BE2C (cell line): Measurements from ENCODE around the gene TAF9B.
"Not testable (repeated sequence)": the region's sequence is repeated elsewhere in the genome, so short reads cannot be mapped to it uniquely, and the experiment has no call there.

Experiments used
- DNase-seq: peaks from one replicate; pipeline ENCODE4 v3.0.0-alpha.2; 2020
- H3K27me3 ChIP-seq: fragments of 250-450 bp; sonication (Bioruptor Pico); 2 replicates; pipeline ENCODE4 v1.5.1; 2020; ENCODE audit warnings: mild to moderate bottlenecking
- H3K36me3 ChIP-seq: fragments of 250-450 bp; sonication (Bioruptor Pico); 2 replicates; pipeline ENCODE4 v1.5.1; 2020; ENCODE audit warnings: mild to moderate bottlenecking
- H3K4me1 ChIP-seq: fragments of 250-450 bp; sonication (Bioruptor Pico); 2 replicates; pipeline ENCODE4 v1.5.1; 2020
- H3K4me3 ChIP-seq: 2 replicates; pipeline ENCODE4 v1.5.1; 2011; ENCODE audit warnings: low read depth, low read length
- H3K9me3 ChIP-seq: fragments of 250-450 bp; sonication (Bioruptor Pico); 2 replicates; pipeline ENCODE4 v1.5.1; 2020
- CTCF ChIP-seq: IDR thresholded peaks from 2 replicates; pipeline ENCODE4 v1.5.1; 2012; ENCODE audit warnings: mild to moderate bottlenecking, low read depth, low read length

The TAF9B gene

DNA sequence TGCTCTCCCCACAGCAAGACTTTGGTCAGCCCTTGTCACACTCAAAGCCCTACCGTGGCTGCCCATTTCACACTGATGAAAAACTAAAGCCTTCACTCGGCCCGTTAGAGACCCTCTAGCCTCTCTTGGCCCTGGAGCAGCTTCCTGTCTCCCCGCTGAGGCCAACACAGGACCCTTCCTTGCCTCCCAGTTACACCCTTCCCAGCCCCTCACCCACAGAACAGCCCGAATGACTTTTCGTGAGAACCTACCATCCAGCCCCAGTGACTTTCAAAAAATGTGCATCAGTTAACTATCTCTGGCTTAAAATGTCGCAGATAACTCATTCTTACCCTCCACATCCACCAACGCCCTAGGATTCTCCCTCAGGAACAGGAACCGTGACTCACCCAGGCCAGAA, 756 bp upstream of the TAF9B start:
- TF ChIP-seq CTCF, result no peak
- no peaks in the 10 kb centered on the region for H3K36me3 ChIP-seq
- no peak for DNase-seq
- no peaks in the 10 kb centered on the region for H3K4me1 ChIP-seq
- H3K9me3 ChIP-seq, result no peaks in the 10 kb centered on the region
- no peaks in the 10 kb centered on the region for H3K27me3 ChIP-seq
- peak overlapping the region; percentile 79 for H3K4me3 ChIP-seq

DNA sequence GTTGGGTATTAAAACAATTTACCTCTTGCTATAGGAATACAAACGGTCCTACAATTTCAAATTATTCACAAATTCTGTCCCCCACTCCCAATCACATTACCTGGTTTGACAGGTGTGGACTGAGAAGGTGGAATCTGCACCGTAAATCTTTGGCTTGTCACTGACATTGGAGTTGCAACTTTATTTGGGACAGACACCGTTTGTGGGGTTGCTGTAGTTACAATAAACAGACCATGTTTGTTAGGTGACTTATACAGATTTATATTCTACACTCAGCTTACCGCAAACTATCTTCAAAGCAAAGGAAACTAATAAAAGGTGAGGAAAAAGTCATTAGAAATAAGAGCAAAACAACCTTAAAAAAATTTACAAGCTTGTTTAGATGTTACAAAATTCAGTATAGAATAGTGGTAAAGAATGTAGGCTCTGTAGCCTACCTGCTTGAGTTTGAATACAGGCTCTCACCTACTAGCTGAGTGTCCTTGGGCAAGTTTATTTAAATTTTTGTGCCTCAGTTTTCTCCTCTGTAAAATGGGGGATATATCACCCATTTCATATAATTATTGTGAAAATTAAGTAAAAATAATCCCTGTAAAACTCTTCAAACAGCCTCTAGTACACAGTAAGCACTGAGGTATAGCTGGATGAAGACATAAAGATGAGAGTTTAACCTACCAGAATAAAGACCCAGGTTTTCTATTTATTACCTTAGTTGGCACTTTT, 6.1 kb downstream of the TAF9B start:
- Histone ChIP-seq H3K4me3 (no peak overlapping the region), H3K36me3 (peaks cover 7% of the 10 kb centered on the region; the same call in 1 of the 2 replicates), H3K27me3 (no peaks in the 10 kb centered on the region), H3K9me3 (no peaks in the 10 kb centered on the region), H3K4me1 (no peaks in the 10 kb centered on the region)
- no peak for DNase-seq
- no peak for TF ChIP-seq CTCF

DNA sequence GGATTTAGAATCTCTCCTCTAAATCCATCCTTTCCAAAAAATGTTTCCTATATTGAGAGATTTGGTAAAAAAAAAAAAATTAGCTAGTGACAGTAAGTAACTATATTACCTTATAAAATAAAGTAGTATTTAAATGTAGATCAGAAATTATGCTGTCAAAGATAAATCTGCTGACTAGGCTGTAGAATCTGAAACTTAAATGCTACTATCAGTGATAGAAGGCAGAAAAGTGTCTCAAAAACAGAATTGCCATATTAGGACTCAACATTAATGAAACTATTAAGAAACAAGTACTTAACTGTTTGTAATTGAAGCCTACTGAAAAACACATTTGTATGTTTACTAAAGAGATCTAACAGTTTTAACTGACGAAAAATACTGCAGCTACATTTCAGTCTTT, 8.3 kb downstream of the TAF9B start:
- DNase-seq, result no peak
- H3K27me3 ChIP-seq, result no peaks in the 10 kb centered on the region
- no peak overlapping the region for H3K4me3 ChIP-seq
- no peak for TF ChIP-seq CTCF
- peaks cover 19% of the 10 kb centered on the region for H3K36me3 ChIP-seq
- no peaks in the 10 kb centered on the region for H3K4me1 ChIP-seq
- no peaks in the 10 kb centered on the region for H3K9me3 ChIP-seq

DNA sequence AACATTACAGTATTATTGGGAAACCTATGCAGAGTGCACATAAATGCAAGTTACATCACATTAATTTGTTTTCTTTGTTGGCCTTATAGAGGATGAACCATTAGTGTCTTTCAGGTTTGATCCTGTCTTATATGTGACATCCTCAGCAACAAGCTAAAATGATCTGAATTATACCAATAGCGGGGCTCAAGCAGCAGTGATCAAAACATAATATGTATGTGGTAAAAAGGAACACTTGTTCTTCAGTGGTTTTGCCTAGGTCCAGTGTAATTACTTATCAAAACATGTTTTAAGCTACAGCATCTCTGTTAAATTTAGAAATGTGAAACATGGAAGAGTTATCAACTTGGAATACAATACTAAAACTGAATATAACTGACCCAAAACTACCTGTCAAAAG, 9.1 kb downstream of the TAF9B start:
- DNase-seq, result no peak
- Histone ChIP-seq H3K27me3 (no peaks in the 10 kb centered on the region), H3K4me3 (no peak overlapping the region), H3K9me3 (no peaks in the 10 kb centered on the region), H3K36me3 (peaks cover 20% of the 10 kb centered on the region), H3K4me1 (no peaks in the 10 kb centered on the region)
- no peak for TF ChIP-seq CTCF

GRCh38 chrX:78129714-78130113, 9.7 kb downstream of the TAF9B start:
- Histone ChIP-seq H3K4me1 (no peaks in the 10 kb centered on the region), H3K27me3 (no peaks in the 10 kb centered on the region), H3K4me3 (no peak overlapping the region), H3K36me3 (peaks cover 27% of the 10 kb centered on the region), H3K9me3 (no peaks in the 10 kb centered on the region)
- DNase-seq, result no peak
- no peak for TF ChIP-seq CTCF

DNA sequence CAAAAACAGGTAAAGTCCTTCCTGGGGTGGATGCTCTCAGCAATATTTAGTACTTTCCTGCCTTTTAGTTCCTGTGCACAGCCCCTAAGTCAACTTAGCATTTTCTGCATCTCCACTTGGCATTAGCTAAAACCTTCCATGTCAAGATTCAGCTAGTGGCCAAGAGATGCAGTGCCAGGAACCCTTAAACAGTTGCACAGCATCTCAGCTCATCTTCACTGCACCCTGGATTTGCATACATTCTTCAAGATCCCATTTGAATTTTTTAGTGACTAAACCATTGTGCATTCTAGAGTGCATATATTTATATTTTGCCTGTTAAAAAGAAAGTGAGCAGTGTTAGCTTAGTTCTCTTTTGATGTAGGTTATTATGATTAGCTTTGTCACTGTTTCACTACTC, 13.7 kb downstream of the TAF9B start:
- H3K9me3 ChIP-seq, H3K4me3 ChIP-seq, H3K4me1 ChIP-seq, H3K27me3 ChIP-seq, DNase-seq: not testable (repeated sequence)
- peaks cover 61% of the 10 kb centered on the region for H3K36me3 ChIP-seq

DNA sequence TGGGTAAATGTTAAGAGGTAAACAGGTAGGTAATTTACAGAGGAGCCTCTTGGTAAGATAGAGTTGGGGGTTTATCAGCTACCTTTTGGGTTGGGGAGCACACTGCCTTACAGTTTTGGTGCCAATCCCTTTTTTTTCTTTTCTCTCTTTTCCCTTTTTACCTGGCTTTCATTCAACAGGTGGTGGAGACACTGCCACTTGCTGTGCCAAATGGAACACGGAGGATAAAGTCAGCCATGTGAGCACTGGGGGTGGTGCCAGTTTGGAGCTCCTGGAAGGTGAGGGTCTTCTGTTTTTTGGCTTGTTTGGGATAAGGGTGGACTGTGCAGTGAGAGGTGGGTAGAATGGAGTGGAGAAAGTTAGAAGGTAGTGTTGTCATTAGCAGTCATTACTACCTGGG, 14.3 kb downstream of the TAF9B start:
- no peak for TF ChIP-seq CTCF
- peaks cover 65% of the 10 kb centered on the region for H3K36me3 ChIP-seq
- no peaks in the 10 kb centered on the region for H3K27me3 ChIP-seq
- H3K9me3 ChIP-seq, result no peaks in the 10 kb centered on the region
- no peak for DNase-seq
- no peak overlapping the region for H3K4me3 ChIP-seq
- no peaks in the 10 kb centered on the region for H3K4me1 ChIP-seq
